ENCODE measurements around the gene ZNF831.

ZNF831 gene

DNA sequence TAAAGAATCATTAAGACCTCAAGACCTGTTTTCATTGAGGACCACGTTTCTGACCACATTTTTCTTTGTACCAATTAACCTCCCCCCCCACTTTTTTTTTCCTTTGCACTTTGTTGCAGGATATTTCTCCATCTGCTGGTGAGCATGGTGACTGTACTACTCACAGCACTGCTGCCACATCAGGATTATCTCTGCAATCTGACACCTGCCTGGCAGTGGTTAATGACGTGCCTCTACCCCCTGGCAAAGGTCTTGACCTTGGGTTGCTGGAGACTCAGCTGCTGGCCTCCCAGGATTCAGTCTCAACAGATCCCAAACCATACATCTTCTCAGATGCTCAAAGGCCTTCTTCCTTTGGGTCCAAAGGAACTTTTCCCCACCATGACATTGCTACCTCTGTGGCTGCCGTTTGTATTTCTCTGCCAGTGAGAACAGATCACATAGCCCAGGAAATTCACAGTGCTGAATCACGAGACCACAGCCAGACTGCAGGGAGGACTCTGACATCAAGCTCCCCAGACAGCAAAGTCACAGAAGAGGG lies 90.2 kb downstream of the ZNF831 start:
- no peak for FAIRE-seq

DNA sequence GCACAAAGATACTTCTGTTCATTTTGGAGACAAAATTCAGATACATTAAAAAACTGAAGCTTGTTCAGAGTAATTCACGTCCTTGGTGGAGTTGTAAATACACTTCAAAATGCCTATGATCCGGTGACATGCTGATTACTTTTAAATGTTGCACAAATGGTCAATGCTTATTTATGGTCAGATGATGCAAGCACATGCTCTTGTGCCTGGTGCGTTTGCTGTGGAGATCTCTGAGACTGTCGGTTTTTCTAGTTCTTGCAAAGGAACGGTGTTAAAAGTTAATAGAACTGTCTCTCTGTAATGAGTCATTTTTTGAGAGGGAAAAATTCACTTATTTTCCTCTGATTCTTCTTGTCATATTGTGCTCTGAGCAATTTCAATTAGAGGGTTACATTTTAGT lies 91.6 kb downstream of the ZNF831 start:
- FAIRE-seq, result no peak

DNA sequence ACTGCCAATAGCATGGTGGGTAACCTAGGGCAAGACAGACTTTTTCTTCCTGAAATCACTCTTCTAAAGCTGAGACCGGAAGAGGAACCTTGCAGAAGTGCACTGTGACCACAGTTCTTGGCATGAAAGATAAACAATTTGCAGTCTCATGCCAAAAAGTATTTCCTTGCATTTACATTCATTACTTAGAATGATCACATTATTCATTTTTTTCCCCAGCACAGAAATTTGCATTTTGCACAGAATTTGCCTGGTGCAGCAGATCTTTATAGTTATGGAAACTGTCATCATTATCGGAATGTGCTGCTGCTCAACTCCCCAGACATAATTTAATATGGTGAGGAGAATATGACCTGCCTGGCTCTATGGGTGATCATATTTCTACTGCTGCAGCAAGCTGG lies 94.6 kb downstream of the ZNF831 start:
- FAIRE-seq, result no peak

GRCh38 chr20:59259946-59260345 lies 96.3 kb downstream of the ZNF831 start:
- FAIRE-seq, result no peak

- FAIRE-seq, result no peak
Measured at GRCh38 chr20:59265298-59265697, 101.7 kb downstream of the ZNF831 start.

- no peak for FAIRE-seq
Measured at GRCh38 chr20:59268870-59269269, 105.2 kb downstream of the ZNF831 start.

- no peak for FAIRE-seq
Measured at GRCh38 chr20:59269411-59270025, 105.9 kb downstream of the ZNF831 start.

DNA sequence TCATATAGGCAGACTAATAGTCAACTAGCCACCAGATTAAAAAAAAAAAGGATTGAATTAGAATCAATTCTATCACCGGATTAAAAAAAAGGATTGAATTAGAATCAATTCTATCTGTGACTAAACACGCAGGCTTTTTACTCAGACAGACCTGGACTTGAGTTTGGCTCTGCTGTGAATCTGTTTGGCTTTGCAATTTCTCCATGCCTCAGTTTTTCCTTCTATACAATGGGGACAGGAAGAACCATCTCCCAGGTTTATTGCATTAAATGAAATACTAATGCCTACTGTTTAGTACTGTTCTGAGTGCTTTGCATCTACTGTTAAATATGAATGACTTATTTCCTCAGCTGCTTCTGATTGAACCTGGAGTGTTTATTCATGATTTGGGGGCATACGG lies 106.8 kb downstream of the ZNF831 start:
- no peak for FAIRE-seq

DNA sequence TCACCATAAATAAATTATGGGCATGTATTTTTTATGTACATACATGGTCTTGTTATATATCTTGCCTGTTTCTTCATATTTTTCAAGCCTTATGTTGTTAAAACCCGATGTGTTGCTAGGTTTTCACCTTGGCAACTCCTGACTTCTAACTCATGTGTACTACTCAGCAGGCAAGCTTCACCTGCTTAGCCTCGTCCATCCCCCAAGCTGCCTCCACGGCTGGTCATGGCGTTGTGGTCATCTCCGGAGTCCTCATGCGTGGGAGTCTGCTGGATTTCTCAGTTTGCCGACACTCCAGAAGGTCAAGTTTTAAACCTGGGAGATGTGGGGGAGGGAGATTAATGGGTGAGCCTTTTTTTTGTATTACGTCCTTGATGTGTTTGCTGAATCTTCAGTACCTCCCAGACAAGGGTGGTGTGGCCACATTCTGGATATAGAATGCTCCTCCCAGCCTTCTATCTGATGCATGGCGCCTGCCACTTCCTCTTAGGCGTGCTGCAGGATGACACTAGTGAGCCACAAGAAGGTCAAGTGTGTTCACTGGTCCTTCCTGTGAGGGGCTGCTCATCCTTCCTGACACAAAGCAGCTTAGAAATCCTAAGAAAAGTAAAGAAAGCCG lies 110.2 kb downstream of the ZNF831 start:
- no peak for FAIRE-seq

DNA sequence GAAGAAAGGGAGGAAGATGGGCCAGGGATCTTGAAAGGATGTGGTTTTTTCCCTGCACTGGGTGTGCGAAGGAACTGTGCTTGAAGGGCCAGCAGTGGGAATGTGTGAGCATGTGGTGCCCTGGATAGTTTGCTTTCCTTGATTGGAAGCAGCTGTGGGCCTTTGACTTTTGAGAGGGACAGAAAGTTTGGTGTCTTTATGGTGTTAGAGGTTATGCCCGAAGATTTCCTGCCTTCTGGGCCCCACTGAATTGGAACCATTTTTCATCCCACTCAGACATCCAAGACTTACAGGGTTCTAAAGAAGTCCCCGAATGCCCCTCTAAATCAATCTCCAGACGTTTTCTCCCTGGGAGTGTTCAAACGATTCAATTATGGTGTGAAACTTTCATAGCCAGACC lies 113.3 kb downstream of the ZNF831 start:
- FAIRE-seq, result no peak

- no peak for FAIRE-seq
Measured at GRCh38 chr20:59284470-59284869, 120.8 kb downstream of the ZNF831 start.

GRCh38 chr20:59289994-59290393 lies 126.4 kb downstream of the ZNF831 start:
- no peak for FAIRE-seq

- no peak for FAIRE-seq
Measured at GRCh38 chr20:59291740-59292383, 128.2 kb downstream of the ZNF831 start.

DNA sequence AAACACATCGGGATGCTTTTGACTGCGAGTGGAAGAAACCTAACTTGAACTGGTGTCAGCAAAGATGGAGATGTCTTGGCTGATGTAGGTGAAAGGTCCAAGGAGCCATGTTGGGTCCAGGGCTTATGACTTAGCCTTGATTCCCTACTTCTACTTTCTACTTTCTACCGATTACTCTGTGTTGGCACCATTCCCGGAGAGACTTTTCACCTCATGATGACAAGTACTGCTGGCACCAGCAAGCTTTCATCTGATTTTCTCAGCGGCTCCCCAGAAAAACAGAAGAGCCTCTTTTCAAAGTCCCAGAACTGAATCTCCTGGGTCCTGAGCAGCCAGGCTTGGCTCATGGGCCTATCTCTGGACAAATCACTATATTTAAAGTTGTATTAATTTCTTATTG lies 131.9 kb downstream of the ZNF831 start:
- FAIRE-seq, result no peak

GRCh38 chr20:59297686-59298085 lies 134.1 kb downstream of the ZNF831 start:
- no peak for FAIRE-seq

- FAIRE-seq, result no peak
Measured at GRCh38 chr20:59299945-59300332, 136.3 kb downstream of the ZNF831 start.

GRCh38 chr20:59300333-59301081 lies 136.9 kb downstream of the ZNF831 start, which contains the start of gene EDN3:
Gene EDN3, plus strand, starts transcription at chr20:59300611. Its CDS starts 202 bp downstream, at chr20:59300813.
- FAIRE-seq, result no peak

- FAIRE-seq, result no peak
Measured at GRCh38 chr20:59301343-59302007, 137.9 kb downstream of the ZNF831 start.

GRCh38 chr20:59305908-59306655 lies 142.5 kb downstream of the ZNF831 start:
- FAIRE-seq, result no peak

DNA sequence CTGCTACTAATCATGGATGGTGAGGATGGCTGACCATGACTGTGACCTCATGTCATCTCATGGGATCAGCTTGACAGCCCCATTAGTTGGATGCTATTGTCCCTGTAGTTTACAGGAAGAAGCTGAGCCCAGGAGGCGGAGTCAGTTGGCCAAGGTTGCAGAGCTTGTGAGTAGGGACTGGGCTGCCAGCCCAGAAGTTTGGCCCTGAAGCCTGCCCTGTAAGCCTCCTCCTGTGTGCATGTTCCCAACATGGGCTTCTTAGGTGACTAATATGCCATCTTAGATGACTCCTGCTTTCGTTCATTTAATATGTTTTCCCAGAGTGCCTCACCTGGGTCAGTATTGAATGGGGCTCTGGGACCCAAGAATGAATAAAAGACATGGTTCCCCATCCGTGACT lies 143.6 kb downstream of the ZNF831 start:
- FAIRE-seq, result no peak
